Measurements from ENCODE around the gene TMEM158.

TMEM158 gene

GRCh38 chr3:45226206-45226915 lies at the start of gene TMEM158:
TMEM158 (minus strand) TSS chr3:45226287; CDS start chr3:45226027, 260 bp downstream.
- DNase-seq (ENCODE audit: extremely low read depth in 1 of 2, low read depth in 1 of 2), result peak; percentile 60 to 61

GRCh38 chr3:45275006-45275704 lies 49.1 kb upstream of the TMEM158 start:
- DNase-seq (ENCODE audit: extremely low read depth in 1 of 2, low read depth in 1 of 2), result no peak

DNA sequence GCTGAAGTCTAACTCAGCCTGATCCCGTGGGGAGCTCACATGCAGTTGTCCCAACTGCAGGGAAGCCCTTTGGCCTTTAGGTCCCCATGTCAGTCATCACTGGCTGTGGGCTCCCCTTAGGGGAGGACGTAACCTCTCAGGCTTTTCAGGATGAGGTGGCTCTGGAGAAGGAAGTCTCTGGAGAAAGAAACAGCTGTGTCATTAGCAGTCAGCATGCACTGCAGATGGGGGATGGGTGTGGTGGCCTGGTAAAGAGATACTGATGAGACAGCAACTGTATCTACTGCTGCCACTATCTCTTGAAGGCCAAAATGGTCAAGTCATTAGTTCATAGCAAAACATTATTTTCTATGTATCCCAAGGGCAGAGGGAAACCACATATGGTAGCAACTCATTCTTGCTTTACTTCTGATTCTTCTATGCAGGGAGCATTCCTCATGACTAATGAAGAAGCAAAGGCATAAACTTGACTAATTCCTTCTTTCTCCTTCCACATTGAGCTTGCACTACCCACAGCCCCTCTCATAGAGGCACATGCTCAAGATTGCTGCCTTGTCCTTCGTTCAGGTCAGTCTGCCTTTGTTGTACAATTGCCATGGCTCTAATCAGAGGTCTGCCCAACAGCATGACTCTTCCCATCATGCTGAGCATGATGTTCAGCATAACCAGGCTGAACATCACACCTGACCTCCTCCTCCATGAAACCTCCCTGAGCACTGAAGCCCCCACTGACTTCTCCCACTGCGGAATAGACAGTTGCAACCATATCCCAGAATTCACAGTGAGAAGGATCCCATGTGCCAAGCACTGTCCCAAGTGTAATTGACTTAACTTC lies 47.8 kb upstream of the TMEM158 start:
- no peak for DNase-seq (ENCODE audit: extremely low read depth in 1 of 2, low read depth in 1 of 2)

GRCh38 chr3:45272828-45273470 lies 46.9 kb upstream of the TMEM158 start:
- DNase-seq (ENCODE audit: extremely low read depth in 1 of 2, low read depth in 1 of 2), result no peak

- DNase-seq (ENCODE audit: extremely low read depth in 1 of 2, low read depth in 1 of 2), result no peak
Measured at GRCh38 chr3:45272032-45272810, 46.1 kb upstream of the TMEM158 start.

DNA sequence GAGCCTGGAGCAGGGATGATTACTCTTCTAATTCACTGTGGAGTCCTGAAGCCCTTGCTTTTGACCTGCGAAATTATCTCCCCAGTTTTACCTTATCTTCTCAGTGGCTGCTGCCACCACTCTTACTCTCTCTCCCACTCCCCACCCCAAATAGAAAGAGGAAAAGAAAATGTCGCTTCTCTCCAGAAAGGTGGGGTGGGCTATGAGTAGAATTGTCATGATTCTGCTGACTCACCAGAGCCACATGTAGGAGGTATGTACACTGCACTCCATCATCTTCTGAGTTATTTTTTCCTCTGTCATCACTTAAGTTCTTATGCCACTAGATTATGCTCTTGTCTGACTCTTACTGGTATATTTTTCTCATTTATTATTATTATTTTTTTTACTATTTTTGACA lies 43.9 kb upstream of the TMEM158 start:
- no peak for DNase-seq (ENCODE audit: extremely low read depth in 1 of 2, low read depth in 1 of 2)

DNA sequence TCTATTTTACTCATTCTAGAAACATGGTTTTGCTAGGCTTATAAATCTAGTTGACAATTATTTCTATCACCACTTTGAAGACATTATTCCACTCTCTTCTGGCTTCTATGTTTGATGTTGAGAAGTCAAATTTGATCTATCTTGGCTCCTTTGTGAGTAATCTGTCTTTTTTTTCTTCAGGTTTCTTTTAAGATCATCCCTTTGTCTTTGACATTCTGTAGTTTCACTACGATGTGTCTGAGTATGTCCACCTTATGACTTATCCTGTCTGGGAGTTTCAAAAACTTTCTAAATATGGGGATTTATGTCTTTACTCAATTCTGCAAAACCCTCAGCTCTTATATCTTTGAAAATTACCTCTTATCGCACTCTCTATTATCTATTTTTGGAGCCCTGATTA lies 41.0 kb upstream of the TMEM158 start:
- no peak for DNase-seq (ENCODE audit: extremely low read depth in 1 of 2, low read depth in 1 of 2)

DNA sequence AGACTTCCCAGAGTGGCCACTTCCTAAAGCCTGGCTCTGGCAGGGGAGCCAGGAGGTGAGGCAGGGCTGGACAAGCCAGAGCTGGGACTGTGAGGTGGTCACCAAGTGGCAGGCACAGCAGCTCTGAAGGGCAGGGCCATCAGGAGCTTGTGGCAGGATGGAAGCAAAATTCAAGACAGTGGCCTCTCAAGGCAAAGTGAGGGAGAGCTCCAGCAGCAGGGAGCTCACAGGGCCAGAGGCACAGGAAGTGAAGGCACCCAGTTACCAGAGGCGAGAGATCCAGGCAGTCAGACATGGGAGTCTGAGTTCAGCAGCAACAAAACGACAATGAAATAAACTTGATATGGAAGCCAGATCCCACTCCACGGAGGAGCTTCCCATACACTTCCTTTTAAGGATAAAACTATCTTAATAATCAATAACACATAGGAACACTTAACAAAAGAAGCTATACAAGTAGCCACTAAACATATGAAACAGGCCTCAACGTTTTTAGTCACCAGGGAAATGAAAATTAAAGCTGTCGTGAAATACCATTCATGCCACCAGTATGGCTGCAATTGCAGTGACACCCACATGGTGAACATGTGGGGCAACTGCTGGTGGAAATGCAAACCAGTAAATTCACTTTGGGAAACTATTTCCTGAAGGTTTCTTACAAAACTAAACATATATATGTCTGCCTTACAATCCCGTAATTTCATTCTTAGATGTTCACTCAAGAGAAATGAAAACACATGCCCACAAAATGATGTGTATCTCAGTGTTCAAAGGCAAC lies 35.4 kb upstream of the TMEM158 start:
- DNase-seq (ENCODE audit: extremely low read depth in 1 of 2, low read depth in 1 of 2), result no peak

DNA sequence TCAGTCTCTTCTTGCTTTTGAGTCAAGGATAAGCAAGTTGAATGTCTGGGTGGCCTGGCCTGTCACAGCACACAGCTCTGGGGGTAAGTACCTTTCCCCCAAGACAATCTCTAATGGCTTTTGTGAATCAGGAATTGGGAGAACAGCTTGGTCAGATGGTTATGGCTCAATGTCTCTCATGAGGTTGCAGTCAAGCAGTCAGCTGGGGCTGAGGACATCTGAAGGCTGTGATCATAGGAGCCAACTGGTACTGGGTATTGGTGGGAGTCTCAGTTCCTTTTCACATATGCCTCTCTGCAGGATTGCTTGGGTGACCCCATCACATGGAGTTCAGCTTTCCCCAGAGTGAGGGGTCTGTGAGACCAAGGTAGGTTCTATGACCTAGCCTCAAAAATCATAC lies 33.0 kb upstream of the TMEM158 start:
- DNase-seq (ENCODE audit: extremely low read depth in 1 of 2, low read depth in 1 of 2), result no peak

- no peak for DNase-seq (ENCODE audit: extremely low read depth in 1 of 2, low read depth in 1 of 2)
Measured at GRCh38 chr3:45258317-45258716, 32.2 kb upstream of the TMEM158 start.

GRCh38 chr3:45253316-45253715 lies 27.2 kb upstream of the TMEM158 start:
- DNase-seq (ENCODE audit: extremely low read depth in 1 of 2, low read depth in 1 of 2), result no peak

DNA sequence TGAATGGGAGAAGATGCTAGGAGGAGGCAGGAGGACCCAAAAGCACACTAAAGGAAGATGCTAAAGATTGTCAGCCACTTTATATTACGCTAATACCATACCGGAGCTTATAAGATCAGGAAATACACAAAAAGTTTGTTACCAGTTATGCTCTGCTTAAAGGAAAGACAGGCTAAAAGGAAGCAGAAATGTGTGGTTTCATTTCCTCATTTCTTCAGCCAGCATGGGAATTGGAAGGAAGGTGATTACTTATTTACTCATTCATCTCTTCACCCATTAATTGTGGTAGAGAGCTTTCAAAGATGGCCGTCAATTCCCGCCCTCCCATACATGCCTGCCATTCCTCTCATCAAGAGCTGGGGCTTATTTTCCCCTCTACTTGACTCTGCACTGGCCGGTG lies 26.7 kb upstream of the TMEM158 start:
- DNase-seq (ENCODE audit: extremely low read depth in 1 of 2, low read depth in 1 of 2), result no peak

DNA sequence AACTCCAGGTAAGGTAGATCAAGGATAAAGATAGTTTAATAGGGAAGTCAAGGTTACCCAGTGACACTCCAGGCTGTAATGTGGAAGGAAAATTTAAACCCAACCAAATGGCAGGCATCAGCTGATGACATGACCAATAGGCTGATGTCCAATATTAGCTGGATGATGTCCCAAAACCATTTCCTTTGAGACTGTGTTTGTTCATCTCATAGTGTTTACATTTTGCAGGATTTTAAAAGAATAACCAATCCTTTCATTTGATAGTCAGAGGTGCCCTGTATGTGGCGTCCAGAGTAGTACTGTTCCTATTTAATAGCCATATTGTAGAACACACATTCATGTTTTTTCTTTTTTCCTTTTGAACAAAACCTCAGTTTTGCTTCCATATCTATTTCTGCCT lies 23.3 kb upstream of the TMEM158 start:
- no peak for DNase-seq (ENCODE audit: extremely low read depth in 1 of 2, low read depth in 1 of 2)

GRCh38 chr3:45246241-45246640 lies 20.2 kb upstream of the TMEM158 start:
- no peak for DNase-seq (ENCODE audit: extremely low read depth in 1 of 2, low read depth in 1 of 2)

GRCh38 chr3:45244356-45244755 lies 18.3 kb upstream of the TMEM158 start:
- DNase-seq (ENCODE audit: extremely low read depth in 1 of 2, low read depth in 1 of 2), result no peak

DNA sequence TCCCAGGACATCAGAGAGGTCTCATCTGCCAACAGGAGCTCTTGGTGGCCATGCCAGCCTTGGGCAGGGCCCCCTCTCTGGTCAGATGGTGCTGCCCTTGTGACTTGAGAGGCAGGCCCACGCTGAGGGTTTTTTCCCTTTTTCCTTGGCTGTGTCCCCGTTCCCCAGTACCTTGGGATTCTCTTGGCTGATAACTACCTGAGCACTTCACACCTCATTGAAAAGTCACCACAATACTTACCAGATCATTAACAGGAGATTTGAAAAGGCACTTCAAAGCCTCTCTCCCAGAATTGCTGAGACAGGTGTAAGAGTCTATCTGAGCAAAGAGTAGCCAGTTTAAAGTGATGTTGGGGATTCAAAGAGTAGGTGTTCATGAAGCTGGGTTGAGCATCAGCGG lies 15.1 kb upstream of the TMEM158 start:
- DNase-seq (ENCODE audit: extremely low read depth in 1 of 2, low read depth in 1 of 2), result no peak

GRCh38 chr3:45240292-45240691 lies 14.2 kb upstream of the TMEM158 start:
- DNase-seq (ENCODE audit: extremely low read depth in 1 of 2, low read depth in 1 of 2), result no peak

DNA sequence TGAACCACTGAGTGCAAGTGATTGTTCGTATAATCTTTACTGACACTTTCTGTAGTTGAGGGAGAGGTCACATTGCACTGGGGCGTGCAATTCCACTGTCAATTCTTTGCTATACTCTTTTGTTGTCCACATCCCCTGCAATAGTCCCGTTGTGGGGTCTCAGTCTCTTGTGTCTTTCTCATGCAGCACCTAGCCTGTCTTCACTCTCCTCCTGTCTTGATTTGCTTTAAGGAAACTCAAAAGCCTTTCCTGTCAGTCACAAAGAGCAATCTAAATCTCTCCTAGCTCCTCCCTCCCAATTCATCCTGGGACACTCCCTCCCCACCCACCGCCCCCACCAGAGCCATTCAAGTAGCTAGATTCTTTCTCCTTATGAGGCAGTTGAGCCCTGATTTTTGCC lies 13.2 kb upstream of the TMEM158 start:
- no peak for DNase-seq (ENCODE audit: extremely low read depth in 1 of 2, low read depth in 1 of 2)

DNA sequence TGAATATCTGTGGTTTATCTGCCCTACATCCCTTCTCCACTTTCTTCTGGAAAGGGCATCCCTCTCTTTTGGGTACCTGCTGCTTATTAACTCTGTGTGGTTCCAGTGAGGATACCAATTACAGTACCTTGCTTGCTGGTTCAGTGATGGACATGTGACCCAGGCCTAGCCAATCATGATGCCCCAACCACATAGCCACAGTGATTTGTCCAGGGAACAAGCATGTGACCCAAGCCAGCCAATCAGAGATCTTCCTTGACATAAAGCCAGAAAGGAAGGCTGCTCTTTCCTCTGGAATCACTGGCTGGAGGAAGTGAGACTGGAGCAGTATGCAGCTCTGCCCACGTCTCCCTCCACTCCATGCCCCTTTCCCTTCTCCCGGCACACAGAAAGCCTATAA lies 10.9 kb upstream of the TMEM158 start:
- DNase-seq (ENCODE audit: extremely low read depth in 1 of 2, low read depth in 1 of 2), result no peak

DNA sequence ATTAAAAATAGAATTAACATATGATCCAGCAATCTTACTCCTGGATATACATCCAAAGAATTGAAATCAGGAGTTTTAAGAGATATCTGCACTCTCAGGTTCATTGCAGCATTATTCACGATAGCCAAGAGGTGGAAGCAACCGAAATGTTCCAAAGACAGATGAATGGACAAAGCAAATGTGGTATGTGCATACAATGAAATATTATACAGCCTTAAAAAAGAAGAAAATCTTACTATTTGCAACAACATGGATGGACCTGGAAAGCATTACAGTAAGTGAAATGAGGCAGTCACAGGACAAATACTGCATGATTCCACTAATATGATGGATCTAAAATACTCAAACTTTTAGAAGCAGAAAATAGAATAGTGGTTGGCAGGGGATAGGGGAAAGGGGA lies 9.3 kb upstream of the TMEM158 start:
- no peak for DNase-seq (ENCODE audit: extremely low read depth in 1 of 2, low read depth in 1 of 2)
